Measurements from ENCODE around the gene MACROD2. TPM values are rescaled to one million over a fixed set of nuclear protein-coding genes. Genes with fewer than 3 reads are reported as not detected.

Gene MACROD2
- total and polyA plus RNA-seq, 4 donors: 0.66 to 10.5 (median 3.3) TPM

- WGBS: 92% methylated on average over 3 of the region's 3 CpGs
- TF ChIP-seq JUND (IDR thresholded peaks at IDR 0.05) (no peak), YY1 (IDR thresholded peaks at IDR 0.05) (no peak), RXRA (IDR thresholded peaks at IDR 0.05) (no peak), CTCF (IDR thresholded peaks at IDR 0.05; ENCODE audit: low read depth, low read length, missing input control) (no peak), HNF4G (IDR thresholded peaks at IDR 0.05) (no peak), GABPA (IDR thresholded peaks at IDR 0.05 in 1 of 2, conservative IDR thresholded peaks at IDR 0.05 in 1 of 2) (no peak), FOXA2 (IDR thresholded peaks at IDR 0.05) (no peak), EGR1 (IDR thresholded peaks at IDR 0.05; ENCODE audit: low read depth in 2 of 2) (no peak), FOXA1 (IDR thresholded peaks at IDR 0.05) (no peak), NR2F2 (IDR thresholded peaks at IDR 0.05) (no peak), RAD21 (IDR thresholded peaks at IDR 0.05) (no peak), HNF4A (conservative IDR thresholded peaks at IDR 0.05) (no peak)
- TF ChIP-seq, protein P1, sequence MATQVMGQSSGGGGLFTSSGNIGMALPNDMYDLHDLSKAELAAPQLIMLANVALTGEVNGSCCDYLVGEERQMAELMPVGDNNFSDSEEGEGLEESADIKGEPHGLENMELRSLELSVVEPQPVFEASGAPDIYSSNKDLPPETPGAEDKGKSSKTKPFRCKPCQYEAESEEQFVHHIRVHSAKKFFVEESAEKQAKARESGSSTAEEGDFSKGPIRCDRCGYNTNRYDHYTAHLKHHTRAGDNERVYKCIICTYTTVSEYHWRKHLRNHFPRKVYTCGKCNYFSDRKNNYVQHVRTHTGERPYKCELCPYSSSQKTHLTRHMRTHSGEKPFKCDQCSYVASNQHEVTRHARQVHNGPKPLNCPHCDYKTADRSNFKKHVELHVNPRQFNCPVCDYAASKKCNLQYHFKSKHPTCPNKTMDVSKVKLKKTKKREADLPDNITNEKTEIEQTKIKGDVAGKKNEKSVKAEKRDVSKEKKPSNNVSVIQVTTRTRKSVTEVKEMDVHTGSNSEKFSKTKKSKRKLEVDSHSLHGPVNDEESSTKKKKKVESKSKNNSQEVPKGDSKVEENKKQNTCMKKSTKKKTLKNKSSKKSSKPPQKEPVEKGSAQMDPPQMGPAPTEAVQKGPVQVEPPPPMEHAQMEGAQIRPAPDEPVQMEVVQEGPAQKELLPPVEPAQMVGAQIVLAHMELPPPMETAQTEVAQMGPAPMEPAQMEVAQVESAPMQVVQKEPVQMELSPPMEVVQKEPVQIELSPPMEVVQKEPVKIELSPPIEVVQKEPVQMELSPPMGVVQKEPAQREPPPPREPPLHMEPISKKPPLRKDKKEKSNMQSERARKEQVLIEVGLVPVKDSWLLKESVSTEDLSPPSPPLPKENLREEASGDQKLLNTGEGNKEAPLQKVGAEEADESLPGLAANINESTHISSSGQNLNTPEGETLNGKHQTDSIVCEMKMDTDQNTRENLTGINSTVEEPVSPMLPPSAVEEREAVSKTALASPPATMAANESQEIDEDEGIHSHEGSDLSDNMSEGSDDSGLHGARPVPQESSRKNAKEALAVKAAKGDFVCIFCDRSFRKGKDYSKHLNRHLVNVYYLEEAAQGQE (IDR thresholded peaks at IDR 0.05): no peak
- TF ChIP-seq, protein P2, sequence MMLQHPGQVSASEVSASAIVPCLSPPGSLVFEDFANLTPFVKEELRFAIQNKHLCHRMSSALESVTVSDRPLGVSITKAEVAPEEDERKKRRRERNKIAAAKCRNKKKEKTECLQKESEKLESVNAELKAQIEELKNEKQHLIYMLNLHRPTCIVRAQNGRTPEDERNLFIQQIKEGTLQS (IDR thresholded peaks at IDR 0.05): no peak
Observed at GRCh38 chr20:14877301-14878028, 882.1 kb downstream of the MACROD2 start.

GRCh38 chr20:14878676-14879019 is 883.3 kb downstream of the MACROD2 start:
- no peak overlapping the region for H3K9ac ChIP-seq (ENCODE audit: low read depth in 1 of 2, low read length in 2 of 2)
- H3K27me3 ChIP-seq (ENCODE audit: control insufficient read depth in 4 of 4, insufficient read depth in 4 of 4, low read length in 3 of 4): no peaks in the 10 kb centered on the region
- no peaks in the 10 kb centered on the region for H3K36me3 ChIP-seq (ENCODE audit: control insufficient read depth in 4 of 4, insufficient read depth in 3 of 4, low read depth in 1 of 4, low read length in 3 of 4)
- WGBS: 97% methylated on average over 1 of the region's 1 CpG
- no peak overlapping the region for H3K4me3 ChIP-seq (ENCODE audit: low read depth in 1 of 3, low read length in 3 of 3)
- no peak overlapping the region for H3K27ac ChIP-seq (ENCODE audit: low read depth in 1 of 2, low read length in 2 of 2)
- TF ChIP-seq, protein P2 (IDR thresholded peaks at IDR 0.05): no peak
- TF ChIP-seq SP1 (IDR thresholded peaks at IDR 0.05) (no peak), JUND (IDR thresholded peaks at IDR 0.05) (no peak), NR2F2 (IDR thresholded peaks at IDR 0.05) (no peak), HNF4G (IDR thresholded peaks at IDR 0.05) (no peak), YY1 (IDR thresholded peaks at IDR 0.05) (no peak), TAF1 (conservative IDR thresholded peaks at IDR 0.05) (no peak), FOXA2 (IDR thresholded peaks at IDR 0.05) (no peak), CTCF (IDR thresholded peaks at IDR 0.05; ENCODE audit: low read depth, low read length, missing input control) (no peak), RXRA (IDR thresholded peaks at IDR 0.05) (no peak), HNF4A (conservative IDR thresholded peaks at IDR 0.05) (no peak), GABPA (IDR thresholded peaks at IDR 0.05 in 1 of 2, conservative IDR thresholded peaks at IDR 0.05 in 1 of 2) (no peak)
- TF ChIP-seq, protein P3, sequence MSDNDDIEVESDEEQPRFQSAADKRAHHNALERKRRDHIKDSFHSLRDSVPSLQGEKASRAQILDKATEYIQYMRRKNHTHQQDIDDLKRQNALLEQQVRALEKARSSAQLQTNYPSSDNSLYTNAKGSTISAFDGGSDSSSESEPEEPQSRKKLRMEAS (IDR thresholded peaks at IDR 0.05): no peak
- TF ChIP-seq, protein P1 (IDR thresholded peaks at IDR 0.05): no peak
- DNase-seq (ENCODE audit: low spot score): no peak
- no peaks in the 10 kb centered on the region for H3K9me3 ChIP-seq (ENCODE audit: control insufficient read depth in 4 of 4, low read length in 3 of 4)
- peaks cover 0 to 8% (median 4%) of the 10 kb centered on the region in 4 donors for H3K4me1 ChIP-seq (ENCODE audit: control insufficient read depth in 4 of 4, insufficient read depth in 4 of 4, low read length in 3 of 4)

More at GRCh38 chr20:14877301-14878028, 882.1 kb downstream of the MACROD2 start:
- DNase-seq (ENCODE audit: low spot score): no peak
- Histone ChIP-seq H3K27ac (ENCODE audit: low read depth in 1 of 2, low read length in 2 of 2) (no peak overlapping the region), H3K27me3 (ENCODE audit: control insufficient read depth in 4 of 4, insufficient read depth in 4 of 4, low read length in 3 of 4) (no peaks in the 10 kb centered on the region), H3K9ac (ENCODE audit: low read depth in 1 of 2, low read length in 2 of 2) (no peak overlapping the region), H3K4me1 (ENCODE audit: control insufficient read depth in 4 of 4, insufficient read depth in 4 of 4, low read length in 3 of 4) (peaks cover 0 to 8% (median 4%) of the 10 kb centered on the region in 4 donors), H3K4me3 (ENCODE audit: low read depth in 1 of 3, low read length in 3 of 3) (no peak overlapping the region), H3K9me3 (ENCODE audit: control insufficient read depth in 4 of 4, low read length in 3 of 4) (no peaks in the 10 kb centered on the region), H3K36me3 (ENCODE audit: control insufficient read depth in 4 of 4, insufficient read depth in 3 of 4, low read depth in 1 of 4, low read length in 3 of 4) (no peaks in the 10 kb centered on the region)

Data from liver (tissue), 9 donors.